ENCODE data around the gene CHFR. TPM values are rescaled to one million over a fixed set of nuclear protein-coding genes. Genes with fewer than 3 reads are reported as not detected.
A peak's percentile ranks its signal among the peaks of the same experiment; 100 is the strongest.

CHFR gene
- total and polyA plus RNA-seq, 9 of the 15 experiments (the other 6 are each of a cell fraction or from before 2014, with no cell fraction given) = 0.61 to 33.9 (median 19.3) TPM

- TF ChIP-seq MGA (IDR thresholded peaks at IDR 0.05) = peak; percentile 60
Observed at GRCh38 chr12:132904718-132905328, 17.4 kb upstream of the CHFR start (continued).

Data from K562 (cell line).